Upper lobe of right lung (tissue), 1 donor: Measurements from ENCODE around the gene ANXA1. TPM values are rescaled to one million over a fixed set of nuclear protein-coding genes. Genes with fewer than 3 reads are reported as not detected.

Experiments used
- ATAC-seq: fragments of 200-7000 bp; cut with Tn5 transposase; one replicate; pipeline ENCODE4 v1.9.1; 2020; ENCODE audit warnings: mild to moderate bottlenecking, moderate library complexity
- DNase-seq: peaks from one replicate; pipeline ENCODE4 v3.0.0-alpha.2; 2020
- H3K27ac ChIP-seq: fragments of 200-600 bp; one replicate; pipeline ENCODE4 v1.8.0; 2022
- H3K27me3 ChIP-seq: fragments of 200-600 bp; one replicate; pipeline ENCODE4 v1.8.0; 2022; ENCODE audit warnings: mild to moderate bottlenecking
- H3K36me3 ChIP-seq: fragments of 200-600 bp; one replicate; pipeline ENCODE4 v1.8.0; 2022
- H3K4me1 ChIP-seq: fragments of 200-600 bp; one replicate; pipeline ENCODE4 v1.8.0; 2022
- H3K4me3 ChIP-seq: fragments of 200-600 bp; one replicate; pipeline ENCODE4 v1.8.0; 2022; ENCODE audit warnings: mild to moderate bottlenecking
- H3K9me3 ChIP-seq: fragments of 200-600 bp; one replicate; pipeline ENCODE4 v1.8.0; 2022
- intact Hi-C: fragments of 100-400 bp; cut with DNase I; formaldehyde crosslinking; loops from one replicate; pipeline ENCODE4 v1.11.0; 2022
- total RNA-seq: library from RNA; stranded (reverse); fragmentation: NEBNext Ultra II Directional; extraction: Animal tissue kit (Norgen Biotek cat#: 25700); gene quantifications from one replicate; pipeline ENCODE4 v1.2.1, GENCODE V29; 2021
- TF ChIP-seq, protein P1 (sequence below): fragments of 200-600 bp; IDR thresholded peaks from one replicate; pipeline ENCODE4 v1.8.0; 2022; ENCODE audit warnings: antibody characterized with exemption
- donor health status: DM: no; HTN: yes; CAD: no; lungs with severe emphysema.

The ANXA1 gene
- total RNA-seq, 1 donor from 2014 or later, result 314 TPM

DNA sequence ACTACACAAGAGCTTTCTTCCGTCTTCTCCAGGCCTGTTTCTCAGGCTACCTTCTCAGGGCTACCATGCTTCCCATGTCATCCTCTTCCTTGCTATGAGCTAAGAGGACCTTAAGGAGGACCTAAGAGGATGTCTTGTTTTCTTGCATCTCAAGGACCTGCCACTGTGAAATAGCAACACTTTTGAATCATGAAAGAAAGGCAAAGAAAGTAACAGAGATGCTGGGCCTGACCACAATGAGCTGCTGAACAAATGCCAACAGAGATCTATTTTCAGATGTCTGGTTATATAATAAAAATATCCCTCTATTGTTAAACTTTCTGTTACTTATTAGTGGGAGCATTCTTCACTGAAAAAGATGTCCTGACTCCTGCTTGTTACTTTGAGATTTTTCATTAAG, 36.7 kb upstream of the ANXA1 start:
- no peak overlapping the region for H3K27ac ChIP-seq
- H3K9me3 ChIP-seq, result no peaks in the 10 kb centered on the region
- H3K27me3 ChIP-seq, result no peaks in the 10 kb centered on the region
- no peaks in the 10 kb centered on the region for H3K4me1 ChIP-seq
- TF ChIP-seq, protein P1, sequence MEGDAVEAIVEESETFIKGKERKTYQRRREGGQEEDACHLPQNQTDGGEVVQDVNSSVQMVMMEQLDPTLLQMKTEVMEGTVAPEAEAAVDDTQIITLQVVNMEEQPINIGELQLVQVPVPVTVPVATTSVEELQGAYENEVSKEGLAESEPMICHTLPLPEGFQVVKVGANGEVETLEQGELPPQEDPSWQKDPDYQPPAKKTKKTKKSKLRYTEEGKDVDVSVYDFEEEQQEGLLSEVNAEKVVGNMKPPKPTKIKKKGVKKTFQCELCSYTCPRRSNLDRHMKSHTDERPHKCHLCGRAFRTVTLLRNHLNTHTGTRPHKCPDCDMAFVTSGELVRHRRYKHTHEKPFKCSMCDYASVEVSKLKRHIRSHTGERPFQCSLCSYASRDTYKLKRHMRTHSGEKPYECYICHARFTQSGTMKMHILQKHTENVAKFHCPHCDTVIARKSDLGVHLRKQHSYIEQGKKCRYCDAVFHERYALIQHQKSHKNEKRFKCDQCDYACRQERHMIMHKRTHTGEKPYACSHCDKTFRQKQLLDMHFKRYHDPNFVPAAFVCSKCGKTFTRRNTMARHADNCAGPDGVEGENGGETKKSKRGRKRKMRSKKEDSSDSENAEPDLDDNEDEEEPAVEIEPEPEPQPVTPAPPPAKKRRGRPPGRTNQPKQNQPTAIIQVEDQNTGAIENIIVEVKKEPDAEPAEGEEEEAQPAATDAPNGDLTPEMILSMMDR, result no peak
- no peaks in the 10 kb centered on the region for H3K36me3 ChIP-seq
- DNase-seq (no peak), ATAC-seq (no peak)
- intact Hi-C loops, result no loop called here
- H3K4me3 ChIP-seq, result no peak overlapping the region

DNA sequence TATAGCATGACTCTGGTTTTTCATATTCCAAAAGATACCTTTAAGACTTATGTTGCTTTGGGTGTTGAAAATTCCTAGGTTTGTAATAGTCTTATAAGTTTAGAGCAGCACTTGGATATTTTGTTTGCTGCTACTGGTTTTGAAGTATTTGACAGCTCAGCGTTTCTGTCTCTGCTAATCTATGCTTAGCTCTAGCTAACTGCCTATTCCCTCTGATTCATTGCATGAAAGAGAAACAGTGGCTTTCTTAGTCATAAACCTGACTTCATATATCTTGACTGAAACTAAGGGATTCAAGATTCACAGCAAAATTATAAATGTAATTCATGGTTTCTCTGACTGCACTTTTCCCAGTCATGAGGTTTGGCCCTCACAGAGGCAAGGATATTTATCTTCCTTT, 35.6 kb upstream of the ANXA1 start:
- ATAC-seq (no peak), DNase-seq (no peak)
- H3K27ac ChIP-seq, result no peak overlapping the region
- H3K36me3 ChIP-seq, result no peaks in the 10 kb centered on the region
- TF ChIP-seq, protein P1, result no peak
- no peaks in the 10 kb centered on the region for H3K27me3 ChIP-seq
- H3K4me3 ChIP-seq, result no peak overlapping the region
- H3K9me3 ChIP-seq, result no peaks in the 10 kb centered on the region
- intact Hi-C loops, result no loop called here
- H3K4me1 ChIP-seq, result no peaks in the 10 kb centered on the region

DNA sequence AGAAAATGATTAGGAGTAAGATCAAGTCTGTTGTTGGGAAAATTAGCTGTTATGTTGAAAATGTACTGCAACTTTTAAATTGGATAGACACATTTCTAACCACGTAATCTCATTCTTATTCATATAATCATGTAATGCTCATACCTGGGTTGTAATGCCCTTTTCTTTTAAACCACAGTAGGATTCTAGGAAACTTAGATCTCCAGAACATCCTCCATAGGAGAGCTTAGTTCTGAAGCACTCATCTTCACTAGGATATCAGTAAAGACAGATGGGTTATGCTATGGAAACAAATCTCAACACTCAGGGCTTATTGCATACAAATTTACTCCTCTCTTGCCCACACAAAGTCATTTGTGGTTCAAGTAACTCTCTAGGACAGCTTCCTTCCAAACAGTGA, 34.8 kb upstream of the ANXA1 start:
- H3K9me3 ChIP-seq, result no peaks in the 10 kb centered on the region
- H3K36me3 ChIP-seq, result no peaks in the 10 kb centered on the region
- TF ChIP-seq, protein P1, result no peak
- H3K27me3 ChIP-seq, result no peaks in the 10 kb centered on the region
- intact Hi-C loops, result no loop called here
- ATAC-seq (no peak), DNase-seq (no peak)
- H3K4me3 ChIP-seq, result no peak overlapping the region
- H3K4me1 ChIP-seq, result no peaks in the 10 kb centered on the region
- no peak overlapping the region for H3K27ac ChIP-seq

DNA sequence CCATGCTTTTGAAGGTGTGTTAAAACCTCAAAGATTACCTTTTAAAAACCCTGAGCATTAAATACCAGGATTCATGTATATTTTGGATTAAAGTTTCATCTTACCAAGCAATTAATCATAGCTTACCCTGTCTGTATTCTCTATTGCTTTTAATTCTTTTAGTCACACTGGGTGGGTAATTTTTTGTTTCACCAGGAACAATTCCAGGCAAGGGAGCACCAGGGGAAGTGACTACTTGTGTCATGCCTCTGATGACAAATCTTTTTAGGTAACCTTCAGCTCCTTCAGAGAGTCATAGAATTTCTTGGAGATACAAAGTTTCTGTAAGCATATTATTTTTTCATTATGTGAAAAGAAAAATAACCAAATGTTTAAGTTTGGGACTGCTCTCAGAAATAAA, 33.4 kb upstream of the ANXA1 start:
- Histone ChIP-seq H3K4me1 (no peaks in the 10 kb centered on the region), H3K27ac (no peak overlapping the region), H3K27me3 (no peaks in the 10 kb centered on the region), H3K9me3 (no peaks in the 10 kb centered on the region), H3K36me3 (no peaks in the 10 kb centered on the region), H3K4me3 (no peak overlapping the region)
- TF ChIP-seq, protein P1, result no peak
- DNase-seq (no peak), ATAC-seq (no peak)
- intact Hi-C loops, result no loop called here

DNA sequence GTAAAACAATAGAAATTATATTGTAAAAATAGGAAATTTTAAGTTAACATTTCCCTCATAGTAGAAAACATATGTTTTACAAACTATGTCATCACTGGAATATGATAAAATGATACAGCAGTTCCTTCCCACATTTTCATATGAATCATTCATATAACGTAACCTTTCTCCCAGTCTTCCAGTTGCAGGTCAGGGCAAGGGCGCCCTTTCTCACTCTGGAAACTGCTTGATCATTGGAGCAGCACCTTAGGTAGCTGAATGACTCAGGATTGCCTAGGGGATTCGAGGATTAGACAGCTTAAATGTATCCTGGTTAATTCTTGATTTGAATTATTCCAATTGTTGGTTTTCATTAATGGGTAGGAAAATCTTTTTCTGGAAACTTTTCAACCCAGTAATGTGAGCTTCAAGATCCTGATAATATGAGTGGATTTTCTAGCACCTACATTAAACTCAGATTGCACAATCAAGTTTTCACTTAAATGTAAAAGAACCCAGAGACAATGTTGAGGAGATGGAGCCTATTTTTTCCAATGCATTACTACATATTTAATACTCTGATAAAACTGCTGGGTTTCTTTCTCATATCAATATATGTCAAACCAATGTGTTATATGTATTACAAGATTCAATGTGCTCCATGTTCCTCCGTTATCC, 32.6 kb upstream of the ANXA1 start:
- H3K27ac ChIP-seq, result no peak overlapping the region
- no peaks in the 10 kb centered on the region for H3K4me1 ChIP-seq
- no peaks in the 10 kb centered on the region for H3K9me3 ChIP-seq
- no peaks in the 10 kb centered on the region for H3K27me3 ChIP-seq
- intact Hi-C loops, result no loop called here
- DNase-seq (no peak), ATAC-seq (no peak)
- H3K36me3 ChIP-seq, result no peaks in the 10 kb centered on the region
- H3K4me3 ChIP-seq, result no peak overlapping the region
- TF ChIP-seq, protein P1, result no peak
